K562 (cell line): Measurements from ENCODE around the gene AGBL1. TPM values are rescaled to one million over a fixed set of nuclear protein-coding genes. Genes with fewer than 3 reads are reported as not detected.

Experiments used
- ATAC-seq: fragments of 200-7000 bp; cut with Tn5 transposase; 3 replicates; pipeline ENCODE4 v1.9.1; 2020; ENCODE audit warnings: moderate library complexity
- BruUV-seq: library from RNA; stranded (reverse); fragments of 400-500 nt; replicated peaks from 2 replicates; lab custom pipeline; 2021; lab: Mats Ljungman, UMichigan
- CTCF ChIA-PET: fragments of 300-600 bp; formaldehyde crosslinking; extraction: SDS; loops from one replicate; lab custom pipeline; 2021; ENCODE audit warnings: low intra/inter-chr PET ratio; lab: Yijun Ruan, JAX
- POLR2A ChIA-PET: fragments of 300-600, 350-650 bp; sonication (Branson Sonifier 250); formaldehyde crosslinking; extraction: SDS; loops from one replicate; lab custom pipeline; 2021; ENCODE audit warnings: antibody characterized with exemption, inconsistent platforms; lab: Yijun Ruan, JAX
- DNase-seq, 4 experiments: peaks; one replicate each; pipeline versions ENCODE4 v3.0.0 to v3.0.0-alpha.2; 2011 to 2018; ENCODE audit warnings: low spot score in 3 of 4, mixed read lengths in 3 of 4; ENCODE audit errors: extremely low read depth in 1 of 4
- FAIRE-seq: peaks from 2 replicates; lab custom pipeline; 2011; peaks lifted over from hg19 to GRCh38; lab: Jason Lieb, UNC
- H2AFZ ChIP-seq: 2 replicates; pipeline ENCODE4 v1.6.0; 2011; ENCODE audit warnings: low read depth, low read length, control low read depth, inconsistent platforms
- H3K27ac ChIP-seq: fragments of 200-600 bp; 3 replicates; pipeline ENCODE4 v1.8.0; 2011; ENCODE audit warnings: low read depth, mild to moderate bottlenecking, control low read depth, inconsistent platforms, low read length, moderate library complexity, mixed read lengths; ENCODE audit errors: extremely low read depth
- H3K27me3 ChIP-seq, 2 experiments: fragments of 300-600 bp in 1 of 2; 2 replicates in 1 of 2; 3 replicates in 1 of 2; pipeline versions ENCODE4 v1.6.0 to v1.8.0; 2011; ENCODE audit warnings: inconsistent platforms in 2 of 2, low read length in 2 of 2, mild to moderate bottlenecking in 1 of 2, mixed read lengths in 1 of 2, moderate library complexity in 1 of 2; ENCODE audit not compliant: control insufficient read depth in 2 of 2, insufficient read depth in 2 of 2
- H3K36me3 ChIP-seq: fragments of 300-600 bp; 3 replicates; pipeline ENCODE4 v1.8.0; 2011; ENCODE audit warnings: mild to moderate bottlenecking, low read length, inconsistent platforms; ENCODE audit not compliant: control insufficient read depth, insufficient read depth
- H3K4me1 ChIP-seq, 2 experiments: fragments of 200-600 bp in 1 of 2; replicated peaks in 1 of 2; 2 replicates in 1 of 2; 3 replicates in 1 of 2; pipeline versions ENCODE4 v1.5.1 to v1.8.0; 2011; ENCODE audit warnings: inconsistent platforms in 2 of 2, low read length in 2 of 2, mild to moderate bottlenecking in 1 of 2, mixed read lengths in 1 of 2, moderate library complexity in 1 of 2; ENCODE audit not compliant: control insufficient read depth in 2 of 2, insufficient read depth in 2 of 2
- H3K4me2 ChIP-seq: 2 replicates; pipeline ENCODE4 v1.6.1; 2011; ENCODE audit warnings: low read length, control low read depth, inconsistent platforms, mixed read lengths; ENCODE audit not compliant: insufficient read depth
- H3K4me3 ChIP-seq: fragments of 200-600 bp; sonication (generic), shearing (Covaris generic); 2 replicates; pipeline ENCODE4 v1.5.1; 2016; ENCODE audit warnings: control low read depth, inconsistent platforms
- H3K79me2 ChIP-seq: fragments of 200-600 bp; 3 replicates; pipeline ENCODE4 v1.8.0; 2011; ENCODE audit warnings: low read length, inconsistent platforms; ENCODE audit not compliant: control insufficient read depth, insufficient read depth
- H3K9ac ChIP-seq, 2 experiments: 2 replicates each; pipeline versions ENCODE4 v1.6.0 to v1.6.1; 2011; ENCODE audit warnings: low read depth in 2 of 2, low read length in 2 of 2, control low read depth in 1 of 2, inconsistent platforms in 1 of 2, mild to moderate bottlenecking in 1 of 2, mixed read lengths in 1 of 2; ENCODE audit not compliant: insufficient read depth in 1 of 2
- H3K9me1 ChIP-seq: one replicate; pipeline ENCODE4 v1.6.0; 2011; ENCODE audit warnings: inconsistent platforms, mild to moderate bottlenecking, low read length, moderate library complexity; ENCODE audit not compliant: control insufficient read depth, insufficient read depth
- H3K9me3 ChIP-seq: replicated peaks from 2 replicates; pipeline ENCODE4 v1.5.1; 2011; ENCODE audit warnings: low read depth, low read length, inconsistent platforms; ENCODE audit not compliant: control insufficient read depth, insufficient read depth
- H4K20me1 ChIP-seq: replicated peaks from 2 replicates; pipeline ENCODE4 v1.6.1; 2011; ENCODE audit warnings: low read length, inconsistent platforms, mixed read lengths; ENCODE audit not compliant: control insufficient read depth, insufficient read depth
- CBX3 ChIP-seq, 2 experiments: IDR thresholded peaks; 1 replicate in 1 of 2; 2 replicates in 1 of 2; pipeline ENCODE4 v1.6.1; 2012; ENCODE audit warnings: inconsistent platforms in 2 of 2, low read length in 2 of 2, borderline replicate concordance in 1 of 2, control low read depth in 1 of 2
- CCNT2 ChIP-seq: IDR thresholded peaks from 2 replicates; pipeline ENCODE4 v1.6.1; 2011; ENCODE audit warnings: borderline replicate concordance, low read depth, mild to moderate bottlenecking, moderate library complexity, mixed read lengths, low read length; ENCODE audit not compliant: insufficient read length; ENCODE audit errors: extremely low read depth
- CREB5 ChIP-seq: fragments of 250-450 bp; sonication (Bioruptor Pico); IDR thresholded peaks from 2 replicates; pipeline ENCODE4 v1.5.0; 2020; ENCODE audit warnings: mild to moderate bottlenecking
- FOXO4 ChIP-seq: fragments of 450-650 bp; formaldehyde crosslinking; IDR thresholded peaks from 2 replicates; pipeline ENCODE4 v1.4.0; 2020; ENCODE audit warnings: mild to moderate bottlenecking, moderate library complexity
- IFI16 ChIP-seq: fragments of 250-450 bp; sonication (Bioruptor Pico); IDR thresholded peaks from 2 replicates; pipeline ENCODE4 v2.1.2; 2022; ENCODE audit warnings: mild to moderate bottlenecking, inconsistent platforms
- KDM1A ChIP-seq, 2 experiments: fragments of 450-650 bp; IDR thresholded peaks; 2 replicates each; pipeline ENCODE4 v1.6.1; 2016; ENCODE audit warnings: mild to moderate bottlenecking in 2 of 2
- KLF1 ChIP-seq: fragments of 450-650 bp; IDR thresholded peaks from 2 replicates; pipeline ENCODE4 v1.6.1; 2016; ENCODE audit warnings: missing genetic modification characterization, missing compliant biosample characterization
- MIER1 ChIP-seq: fragments of 450-650 bp; IDR thresholded peaks from 2 replicates; pipeline ENCODE4 v1.6.1; 2016; ENCODE audit warnings: antibody characterized with exemption, mild to moderate bottlenecking, low read depth
- NFXL1 ChIP-seq: fragments of 450-650 bp; formaldehyde crosslinking; IDR thresholded peaks from 2 replicates; pipeline ENCODE4 v1.4.0; 2021; ENCODE audit warnings: mild to moderate bottlenecking
- POLR3G ChIP-seq: IDR thresholded peaks from 2 replicates; pipeline ENCODE4 v1.6.1; 2011; ENCODE audit not compliant: insufficient read length, insufficient replicate concordance; ENCODE audit errors: extremely low read depth
- TAF7 ChIP-seq: fragments of 450-650 bp; IDR thresholded peaks from 2 replicates; pipeline ENCODE4 v1.6.1; 2016; ENCODE audit warnings: missing genetic modification characterization, missing compliant biosample characterization
- XRCC5 ChIP-seq: fragments of 200-400 bp; formaldehyde crosslinking; IDR thresholded peaks from 2 replicates; pipeline ENCODE4 v1.6.1; 2017; ENCODE audit warnings: low read depth, mild to moderate bottlenecking, low read length
- ZFP91 ChIP-seq: sonication (generic); formaldehyde crosslinking; IDR thresholded peaks from 2 replicates; pipeline ENCODE4 v1.8.0; 2022; ENCODE audit warnings: mild to moderate bottlenecking, missing genetic modification reagents
- ZFX ChIP-seq: sonication (generic); formaldehyde crosslinking; IDR thresholded peaks from 2 replicates; pipeline ENCODE4 v1.8.0; 2022; ENCODE audit warnings: mild to moderate bottlenecking, missing genetic modification reagents, moderate library complexity
- ZNF253 ChIP-seq: fragments of 250-450 bp; sonication (Bioruptor Pico); conservative IDR thresholded peaks from 2 replicates; pipeline ENCODE4 v1.6.1; 2021; ENCODE audit warnings: mild to moderate bottlenecking
- ZNF584 ChIP-seq: fragments of 200-800 bp; sonication (Bioruptor generic); IDR thresholded peaks from 2 replicates; pipeline ENCODE4 v1.6.1; 2016; ENCODE audit warnings: low read depth, mild to moderate bottlenecking, missing genetic modification characterization, missing compliant biosample characterization
- ZNF695 ChIP-seq: fragments of 450-650 bp; formaldehyde crosslinking; IDR thresholded peaks from 2 replicates; pipeline ENCODE4 v1.4.0; 2020; ENCODE audit warnings: mild to moderate bottlenecking, moderate library complexity
- ZNF764 ChIP-seq: fragments of 250-450 bp; sonication (Bioruptor Pico); IDR thresholded peaks from 2 replicates; pipeline ENCODE4 v1.4.0; 2020; ENCODE audit warnings: low read depth, mild to moderate bottlenecking, moderate library complexity
- in situ Hi-C: fragments of 300-500 bp; cut with MboI; formaldehyde crosslinking; loops from 4 replicates; pipeline ENCODE4 v1.15.0; 2018; ENCODE audit warnings: inconsistent platforms, mixed read lengths
- intact Hi-C: fragments of 100-400 bp; cut with micrococcal nuclease; formaldehyde crosslinking; loops from 2 replicates; pipeline ENCODE4 v1.14.2; 2022
- polyA plus RNA-seq, 8 experiments: library from polyadenylated mRNA; depleted of rRNA in 4 of 8; stranded (reverse) in 5 of 8; unstranded in 3 of 8; fragments of >200 nt; fragmentation: Nextera tagmentation in 2 of 8; fragmentation: Illumina TruSeq in 1 of 8; extraction: Ambion mirVana in 2 of 8; extraction: Trizol in 1 of 8; gene quantifications; 2 replicates each; pipeline versions ENCODE4 v1.2.1 to v1.2.3, GENCODE V29; 2011 to 2014; ENCODE audit warnings: inconsistent platforms in 1 of 8, missing spikeins in 1 of 8
- total RNA-seq, 7 experiments: library from RNA; depleted of rRNA in 6 of 7; stranded (reverse); fragments of >200 nt in 6 of 7; fragmentation: Illumina TruSeq in 2 of 7; extraction: Trizol in 2 of 7; gene quantifications; 2 replicates each; pipeline versions ENCODE4 v1.2.1 to v1.2.3, GENCODE V29; 2011 to 2021; ENCODE audit warnings: low replicate concordance in 1 of 7

The AGBL1 gene
- total and polyA plus RNA-seq, 9 of the 15 experiments (the other 6 are each of a cell fraction or from before 2014, with no cell fraction given): not detected

DNA sequence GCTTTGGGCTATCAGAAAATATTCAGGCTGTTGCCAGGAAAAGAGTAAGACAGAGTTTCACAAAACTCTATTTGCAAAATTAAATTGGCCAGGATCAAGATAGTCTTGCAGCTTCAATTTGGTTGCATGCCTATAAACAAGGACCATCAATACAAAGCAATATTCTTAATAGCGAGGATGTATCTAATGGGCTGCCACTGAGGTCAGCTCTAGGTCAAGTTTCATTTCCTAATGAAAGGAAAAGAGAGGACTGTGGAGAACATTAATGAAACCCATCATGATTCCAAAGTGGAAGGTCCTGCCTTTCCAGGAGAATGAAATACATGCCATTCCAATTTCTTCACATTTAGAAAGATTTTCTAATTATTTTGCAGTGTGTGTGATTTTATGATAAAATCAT, 273.5 kb downstream of the AGBL1 start (continued):
- TF ChIP-seq POLR3G (no peak), TAF7 (no peak), KDM1A (IDR thresholded peaks at IDR 0.05) (no peak), ZFP91 (CRISPR knock-in tag) (no peak), IFI16 (CRISPR knock-in tag) (no peak), CCNT2 (no peak), FOXO4 (CRISPR knock-in tag) (no peak)

DNA sequence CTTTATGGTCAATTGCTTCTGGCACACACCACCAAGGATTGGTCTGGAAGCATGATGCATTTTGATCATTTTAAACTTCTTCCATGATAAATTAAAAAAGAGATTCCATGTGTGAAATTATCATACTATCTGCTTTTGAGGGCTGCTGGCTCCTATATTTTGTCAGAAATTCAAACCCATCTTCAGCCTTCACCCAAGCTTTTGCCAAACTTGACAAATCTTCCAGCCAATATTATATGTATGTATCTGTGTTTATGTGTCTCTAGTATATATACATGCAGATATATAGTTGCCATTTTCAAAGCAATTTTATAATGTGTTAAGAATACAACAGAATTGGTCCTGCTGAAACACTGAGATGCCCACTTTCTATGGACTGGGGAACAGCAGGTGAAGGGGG, 275.7 kb downstream of the AGBL1 start:
- H3K4me1 ChIP-seq: no peaks in the 10 kb centered on the region
- FAIRE-seq (no peak), ATAC-seq (no peak), DNase-seq (no peak)
- BruUV-seq: no TSS peak
- H2AFZ ChIP-seq: no peak overlapping the region
- H3K9ac ChIP-seq: no peak overlapping the region
- intact Hi-C loops (no loop called here), in situ Hi-C loops (no loop called here)
- no peaks in the 10 kb centered on the region for H3K79me2 ChIP-seq
- no peaks in the 10 kb centered on the region for H3K9me3 ChIP-seq
- CTCF ChIA-PET: no interaction called here
- H3K27ac ChIP-seq: no peak overlapping the region
- no peaks in the 10 kb centered on the region for H3K9me1 ChIP-seq
- no peak overlapping the region for H3K4me3 ChIP-seq
- POLR2A ChIA-PET: no interaction called here
- no peak overlapping the region for H3K4me2 ChIP-seq
- H3K36me3 ChIP-seq: no peaks in the 10 kb centered on the region
- no peaks in the 10 kb centered on the region for H4K20me1 ChIP-seq
- H3K27me3 ChIP-seq: no peaks in the 10 kb centered on the region
- TF ChIP-seq CBX3 (IDR thresholded peaks at IDR 0.05; ENCODE audit: borderline replicate concordance in 1 of 2, low read length in 2 of 2): no peak
- TF ChIP-seq ZNF253 (CRISPR knock-in tag): no peak
- no peak for TF ChIP-seq XRCC5
- no peak for TF ChIP-seq NFXL1
- TF ChIP-seq ZFX (CRISPR knock-in tag): no peak
- TF ChIP-seq CREB5 (CRISPR knock-in tag): no peak
- no peak for TF ChIP-seq ZNF695 (CRISPR knock-in tag)
- no peak for TF ChIP-seq MIER1
- no peak for TF ChIP-seq ZNF764 (CRISPR knock-in tag)
- no peak for TF ChIP-seq ZNF584 (CRISPR knock-in tag)
- no peak for TF ChIP-seq KLF1 (tag)
